HCT116 (cell line): ENCODE results near the gene TTC32. TPM values are rescaled to one million over a fixed set of nuclear protein-coding genes. Genes with fewer than 3 reads are reported as not detected.

Source experiments
- ATAC-seq: fragments of 200-7000 bp; cut with Tn5 transposase; 2 replicates; pipeline ENCODE4 v1.9.1; 2020; ENCODE audit warnings: mild to moderate bottlenecking, moderate library complexity
- BruUV-seq: library from RNA; stranded (reverse); fragments of 400-500 nt; replicated peaks from 2 replicates; lab custom pipeline; 2021; lab: Mats Ljungman, UMichigan
- CTCF ChIA-PET: fragments of 300-600 bp; sonication (Branson Sonifier 250); formaldehyde crosslinking; loops from one replicate; lab custom pipeline; 2021; ENCODE audit warnings: antibody characterized with exemption; lab: Charles Lee
- POLR2A ChIA-PET: fragments of 300-600, 350-600 bp; sonication (Branson Sonifier 250); formaldehyde crosslinking; loops from one replicate; lab custom pipeline; 2021; ENCODE audit warnings: antibody characterized with exemption; lab: Charles Lee
- RAD21 ChIA-PET, 2 experiments: fragments of 300-600 bp; sonication (Branson Sonifier 250); formaldehyde crosslinking; loops; one replicate each; lab custom pipeline; 2023; ENCODE audit warnings: low total read pairs in 2 of 2; ENCODE audit not compliant: uncharacterized antibody in 2 of 2, unreplicated experiment in 2 of 2, low non-redundant PET in 1 of 2; lab: Charles Lee
- DNase-seq: peaks from one replicate; pipeline ENCODE4 v3.0.0-alpha.2; 2010; ENCODE audit warnings: low read depth, low spot score
- H2AFZ ChIP-seq: fragments of 200-600 bp; shearing (Covaris generic), sonication (generic); 2 replicates; pipeline ENCODE4 v1.6.1; 2017; ENCODE audit warnings: low read depth, mixed run types, mixed read lengths, antibody characterized with exemption, low read length; ENCODE audit not compliant: poor library complexity, severe bottlenecking
- H3K27ac ChIP-seq: 2 replicates; pipeline ENCODE4 v1.5.1; 2012; ENCODE audit warnings: low read depth, low read length
- H3K27me3 ChIP-seq: fragments of 200-600 bp; sonication (generic); 2 replicates; pipeline ENCODE4 v1.6.1; 2016; ENCODE audit warnings: mixed run types, low read length, mixed read lengths; ENCODE audit not compliant: insufficient read depth
- H3K36me3 ChIP-seq, 2 experiments: fragments of 200-500 bp in 1 of 2; fragments of 200-600 bp in 1 of 2; sonication (Bioruptor generic) in 1 of 2; sonication (generic) in 1 of 2; 2 replicates each; pipeline versions ENCODE4 v1.5.1 to v1.6.1; 2014 to 2016; ENCODE audit warnings: low read length in 2 of 2, inconsistent platforms in 1 of 2, mixed read lengths in 1 of 2, mixed run types in 1 of 2; ENCODE audit not compliant: insufficient read depth in 2 of 2, control insufficient read depth in 1 of 2
- H3K4me1 ChIP-seq, 2 experiments: fragments of 200-600 bp in 1 of 2; sonication (generic) in 1 of 2; 2 replicates each; pipeline versions ENCODE4 v1.5.1 to v1.6.1; 2012 to 2017; ENCODE audit warnings: low read length in 2 of 2, inconsistent platforms in 1 of 2, mild to moderate bottlenecking in 1 of 2, mixed read lengths in 1 of 2, mixed run types in 1 of 2, moderate library complexity in 1 of 2; ENCODE audit not compliant: insufficient read depth in 2 of 2, control insufficient read depth in 1 of 2
- H3K4me2 ChIP-seq: fragments of 200-600 bp; sonication (generic); 2 replicates; pipeline ENCODE4 v1.6.1; 2017; ENCODE audit warnings: mixed run types, low read length, mixed read lengths
- H3K4me3 ChIP-seq, 2 experiments: fragments of 200-600 bp in 1 of 2; sonication (generic) in 1 of 2; replicated peaks in 1 of 2; 2 replicates each; pipeline ENCODE4 v1.5.1; 2011 to 2016; ENCODE audit warnings: low read length in 2 of 2, control low read depth in 1 of 2, low read depth in 1 of 2, mild to moderate bottlenecking in 1 of 2, mixed read lengths in 1 of 2, mixed run types in 1 of 2
- H3K79me2 ChIP-seq: fragments of 200-600 bp; sonication (generic); 2 replicates; pipeline ENCODE4 v1.6.1; 2017; ENCODE audit warnings: mild to moderate bottlenecking, mixed run types, low read length, moderate library complexity, mixed read lengths; ENCODE audit not compliant: insufficient read depth
- H3K9ac ChIP-seq: fragments of 200-600 bp; sonication (generic); 2 replicates; pipeline ENCODE4 v1.6.1; 2016; ENCODE audit warnings: low read length, mixed read lengths
- H3K9me2 ChIP-seq: fragments of 200-600 bp; sonication (generic), shearing (Covaris generic); 2 replicates; pipeline ENCODE4 v1.6.1; 2017; ENCODE audit warnings: mixed run types, mild to moderate bottlenecking, moderate library complexity; ENCODE audit not compliant: insufficient read depth
- H3K9me3 ChIP-seq, 2 experiments: fragments of 200-500 bp in 1 of 2; fragments of 200-600 bp in 1 of 2; sonication (Bioruptor generic) in 1 of 2; sonication (generic) in 1 of 2; 2 replicates each; pipeline ENCODE4 v1.6.1; 2014 to 2017; ENCODE audit warnings: low read length in 2 of 2, mixed read lengths in 2 of 2, inconsistent platforms in 1 of 2, low read depth in 1 of 2, mild to moderate bottlenecking in 1 of 2, mixed run types in 1 of 2, moderate library complexity in 1 of 2; ENCODE audit not compliant: control insufficient read depth in 1 of 2, insufficient read depth in 1 of 2
- H4K20me1 ChIP-seq: fragments of 200-600 bp; sonication (generic), shearing (Covaris generic); 2 replicates; pipeline ENCODE4 v1.6.1; 2017; ENCODE audit warnings: mixed run types, mild to moderate bottlenecking, moderate library complexity; ENCODE audit not compliant: insufficient read depth
- ATF3 ChIP-seq: IDR thresholded peaks from 2 replicates; pipeline ENCODE4 v1.6.1; 2012
- CBX3 ChIP-seq: IDR thresholded peaks from 2 replicates; pipeline ENCODE4 v1.6.1; 2012; ENCODE audit warnings: low read depth
- CEBPB ChIP-seq: IDR thresholded peaks from 2 replicates; pipeline ENCODE4 v1.6.1; 2012; ENCODE audit warnings: low read depth
- CTCF ChIP-seq, 3 experiments: fragments of 200-600 bp in 1 of 3; sonication (generic) in 1 of 3; IDR thresholded peaks in 2 of 3; conservative IDR thresholded peaks in 1 of 3; 2 replicates each; pipeline ENCODE4 v1.5.1; 2012 to 2017; ENCODE audit warnings: low read depth in 2 of 3, low read length in 2 of 3, antibody characterized with exemption in 1 of 3, borderline replicate concordance in 1 of 3, control low read depth in 1 of 3, mild to moderate bottlenecking in 1 of 3, mixed read lengths in 1 of 3, mixed run types in 1 of 3, moderate library complexity in 1 of 3; ENCODE audit not compliant: insufficient read depth in 1 of 3
- EGR1 ChIP-seq: IDR thresholded peaks from 2 replicates; pipeline ENCODE4 v1.6.1; 2012; ENCODE audit warnings: low read depth
- ELF1 ChIP-seq: IDR thresholded peaks from 2 replicates; pipeline ENCODE4 v1.6.1; 2012; ENCODE audit warnings: low read depth, borderline replicate concordance
- EZH2 ChIP-seq: fragments of 200-600 bp; sonication (generic); IDR thresholded peaks from 2 replicates; pipeline ENCODE4 v1.6.1; 2017; ENCODE audit warnings: antibody characterized with exemption, mixed run types
- EZH2phosphoT487 ChIP-seq: fragments of 200-600 bp; IDR thresholded peaks from 2 replicates; pipeline ENCODE4 v1.6.1; 2018; ENCODE audit warnings: antibody characterized with exemption, borderline replicate concordance
- FOSL1 ChIP-seq: IDR thresholded peaks from 2 replicates; pipeline ENCODE4 v1.6.1; 2012; ENCODE audit warnings: low read depth
- MAX ChIP-seq: IDR thresholded peaks from 2 replicates; pipeline ENCODE4 v1.6.1; 2012
- POLR2AphosphoS5 ChIP-seq: IDR thresholded peaks from 2 replicates; pipeline ENCODE4 v1.6.1; 2011; ENCODE audit warnings: mild to moderate bottlenecking, low read depth, low read length, moderate library complexity
- SRF ChIP-seq: IDR thresholded peaks from 2 replicates; pipeline ENCODE4 v1.6.1; 2012; ENCODE audit warnings: low read depth
- TCF7L2 ChIP-seq: IDR thresholded peaks from 2 replicates; pipeline ENCODE4 v1.7.0; 2011; ENCODE audit warnings: borderline replicate concordance, inconsistent platforms; ENCODE audit not compliant: insufficient read depth, insufficient read length; ENCODE audit errors: extremely low read depth
- YY1 ChIP-seq: IDR thresholded peaks from 2 replicates; pipeline ENCODE4 v1.6.1; 2011; ENCODE audit warnings: low read length, low read depth, moderate library complexity, mild to moderate bottlenecking; ENCODE audit not compliant: insufficient replicate concordance; ENCODE audit errors: extremely low read depth
- ZFX ChIP-seq: fragments of 450-650 bp; IDR thresholded peaks from 2 replicates; pipeline ENCODE4 v1.6.1; 2017
- ZNF274 ChIP-seq: fragments of 200-500 bp; sonication (Bioruptor generic); IDR thresholded peaks from 2 replicates; pipeline ENCODE4 v1.6.1; 2014; ENCODE audit warnings: mild to moderate bottlenecking, low read depth, low read length, inconsistent platforms
- intact Hi-C: fragments of 100-400 bp; cut with micrococcal nuclease; formaldehyde crosslinking; loops from 2 replicates; pipeline ENCODE4 v1.10.0; 2022
- total RNA-seq: library from RNA; stranded (reverse); gene quantifications from one replicate; pipeline ENCODE4 v1.2.1, GENCODE V29; 2021; ENCODE audit not compliant: unreplicated experiment
- TF ChIP-seq, protein P1 (sequence below): IDR thresholded peaks from 2 replicates; pipeline ENCODE4 v1.6.1; 2011; ENCODE audit warnings: mild to moderate bottlenecking, low read length, moderate library complexity; ENCODE audit not compliant: insufficient replicate concordance; ENCODE audit errors: extremely low read depth

TTC32 gene
- total RNA-seq, 1 experiment from 2014 or later, result 6.3 TPM

GRCh38 chr2:19872302-19872701 lies 29.5 kb downstream of the TTC32 start (continued):
- TF ChIP-seq CTCF (IDR thresholded peaks at IDR 0.05 in 2 of 3, conservative IDR thresholded peaks at IDR 0.05 in 1 of 3; ENCODE audit: borderline replicate concordance in 1 of 3, insufficient read depth in 1 of 3, low read depth in 2 of 3, low read length in 2 of 3) (no peak), ZFX (no peak), MAX (no peak), TCF7L2 (no peak), POLR2AphosphoS5 (no peak), FOSL1 (no peak), EGR1 (no peak), ZNF274 (no peak)

- TF ChIP-seq YY1 (no peak), EZH2 (no peak), EZH2phosphoT487 (no peak), ATF3 (no peak), ZNF274 (no peak), CEBPB (no peak), POLR2AphosphoS5 (no peak), CBX3 (no peak), TCF7L2 (no peak), EGR1 (no peak), MAX (no peak), ZFX (no peak), FOSL1 (no peak), ELF1 (no peak), SRF (no peak), CTCF (IDR thresholded peaks at IDR 0.05 in 2 of 3, conservative IDR thresholded peaks at IDR 0.05 in 1 of 3; ENCODE audit: borderline replicate concordance in 1 of 3, insufficient read depth in 1 of 3, low read depth in 2 of 3, low read length in 2 of 3) (no peak)
- TF ChIP-seq, protein P1, sequence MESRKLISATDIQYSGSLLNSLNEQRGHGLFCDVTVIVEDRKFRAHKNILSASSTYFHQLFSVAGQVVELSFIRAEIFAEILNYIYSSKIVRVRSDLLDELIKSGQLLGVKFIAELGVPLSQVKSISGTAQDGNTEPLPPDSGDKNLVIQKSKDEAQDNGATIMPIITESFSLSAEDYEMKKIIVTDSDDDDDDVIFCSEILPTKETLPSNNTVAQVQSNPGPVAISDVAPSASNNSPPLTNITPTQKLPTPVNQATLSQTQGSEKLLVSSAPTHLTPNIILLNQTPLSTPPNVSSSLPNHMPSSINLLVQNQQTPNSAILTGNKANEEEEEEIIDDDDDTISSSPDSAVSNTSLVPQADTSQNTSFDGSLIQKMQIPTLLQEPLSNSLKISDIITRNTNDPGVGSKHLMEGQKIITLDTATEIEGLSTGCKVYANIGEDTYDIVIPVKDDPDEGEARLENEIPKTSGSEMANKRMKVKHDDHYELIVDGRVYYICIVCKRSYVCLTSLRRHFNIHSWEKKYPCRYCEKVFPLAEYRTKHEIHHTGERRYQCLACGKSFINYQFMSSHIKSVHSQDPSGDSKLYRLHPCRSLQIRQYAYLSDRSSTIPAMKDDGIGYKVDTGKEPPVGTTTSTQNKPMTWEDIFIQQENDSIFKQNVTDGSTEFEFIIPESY, result no peak
- POLR2A ChIA-PET, result no interaction called here
- H2AFZ ChIP-seq, result no peak overlapping the region
- no peaks in the 10 kb centered on the region for H3K4me1 ChIP-seq
- H3K36me3 ChIP-seq, result no peaks in the 10 kb centered on the region
- no peak overlapping the region for H3K4me3 ChIP-seq
- CTCF ChIA-PET, result no interaction called here
- H3K27me3 ChIP-seq, result no peaks in the 10 kb centered on the region
- H4K20me1 ChIP-seq, result no peaks in the 10 kb centered on the region
- no peaks in the 10 kb centered on the region for H3K9me3 ChIP-seq
- ATAC-seq, result no peak
- BruUV-seq, result no TSS peak
- intact Hi-C loops, result no loop called here
- H3K9me2 ChIP-seq, result no peaks in the 10 kb centered on the region
- no peak for DNase-seq
- H3K79me2 ChIP-seq, result no peaks in the 10 kb centered on the region
- RAD21 ChIA-PET, result no interaction called here
- H3K27ac ChIP-seq, result no peak overlapping the region
- H3K9ac ChIP-seq, result no peak overlapping the region
- H3K4me2 ChIP-seq, result no peak overlapping the region
Measured at GRCh38 chr2:19871836-19872235, 29.9 kb downstream of the TTC32 start.
